Measurements from ENCODE around the gene F7.

DNA sequence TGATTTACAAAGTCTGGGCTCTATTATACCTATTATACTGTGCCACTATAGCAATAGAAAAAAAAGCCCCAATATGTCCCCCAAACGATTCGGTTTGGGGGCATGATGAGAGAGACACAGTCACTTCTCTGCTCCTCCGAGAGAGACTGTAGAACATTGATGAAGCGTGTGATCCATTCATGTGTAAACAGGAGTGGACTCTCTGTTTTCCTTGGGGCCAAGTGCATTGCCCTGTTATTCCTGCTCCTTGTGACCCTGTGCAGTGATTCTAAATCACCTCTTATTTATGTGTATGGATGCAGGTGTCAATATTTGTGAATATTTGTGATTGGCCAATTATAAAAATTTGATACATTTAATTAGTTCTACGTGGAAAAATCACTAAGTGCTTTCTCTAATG, 34.0 kb downstream of the F7 start:
- TF ChIP-seq, protein P1, sequence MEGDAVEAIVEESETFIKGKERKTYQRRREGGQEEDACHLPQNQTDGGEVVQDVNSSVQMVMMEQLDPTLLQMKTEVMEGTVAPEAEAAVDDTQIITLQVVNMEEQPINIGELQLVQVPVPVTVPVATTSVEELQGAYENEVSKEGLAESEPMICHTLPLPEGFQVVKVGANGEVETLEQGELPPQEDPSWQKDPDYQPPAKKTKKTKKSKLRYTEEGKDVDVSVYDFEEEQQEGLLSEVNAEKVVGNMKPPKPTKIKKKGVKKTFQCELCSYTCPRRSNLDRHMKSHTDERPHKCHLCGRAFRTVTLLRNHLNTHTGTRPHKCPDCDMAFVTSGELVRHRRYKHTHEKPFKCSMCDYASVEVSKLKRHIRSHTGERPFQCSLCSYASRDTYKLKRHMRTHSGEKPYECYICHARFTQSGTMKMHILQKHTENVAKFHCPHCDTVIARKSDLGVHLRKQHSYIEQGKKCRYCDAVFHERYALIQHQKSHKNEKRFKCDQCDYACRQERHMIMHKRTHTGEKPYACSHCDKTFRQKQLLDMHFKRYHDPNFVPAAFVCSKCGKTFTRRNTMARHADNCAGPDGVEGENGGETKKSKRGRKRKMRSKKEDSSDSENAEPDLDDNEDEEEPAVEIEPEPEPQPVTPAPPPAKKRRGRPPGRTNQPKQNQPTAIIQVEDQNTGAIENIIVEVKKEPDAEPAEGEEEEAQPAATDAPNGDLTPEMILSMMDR (conservative IDR thresholded peaks at IDR 0.05; ENCODE audit: low read depth, low read length), result no peak
- TF ChIP-seq CHD1 (IDR thresholded peaks at IDR 0.05; ENCODE audit: low read depth, low read length), result no peak
- no peak for TF ChIP-seq RFX5 (IDR thresholded peaks at IDR 0.05; ENCODE audit: low read depth, low read length)
- no peak for TF ChIP-seq SMC3 (IDR thresholded peaks at IDR 0.05; ENCODE audit: low read depth, low read length)
- no peak for TF ChIP-seq POLR2A (IDR thresholded peaks at IDR 0.05; ENCODE audit: low read depth, low read length)
- no peak for TF ChIP-seq CEBPB (IDR thresholded peaks at IDR 0.05; ENCODE audit: low read depth, low read length)
